Psoas muscle (tissue), 8 donors: Measurements from ENCODE around the gene PHF24. TPM values are rescaled to one million over a fixed set of nuclear protein-coding genes. Genes with fewer than 3 reads are reported as not detected.
A peak's percentile ranks its signal among the peaks of the same experiment; 100 is the strongest.

Experiments used
- ATAC-seq, 4 donors: fragments of 200-7000 bp; cut with Tn5 transposase; one replicate each; pipeline ENCODE4 v1.9.1; 2020; ENCODE audit warnings: moderate library complexity in 3 of 4, mild to moderate bottlenecking in 2 of 4
- DNase-seq, 2 donors: peaks; one replicate each; pipeline ENCODE4 v3.0.0-alpha.2; 2020
- H3K27ac ChIP-seq: fragments of 200-600 bp; one replicate; pipeline ENCODE4 v1.8.0; 2022
- H3K27me3 ChIP-seq, 3 donors: fragments of 200-600 bp in 1 of 3; one replicate each; pipeline versions ENCODE4 v1.6.1 to v1.8.0; 2013 to 2022; ENCODE audit warnings: low read length in 2 of 3, mild to moderate bottlenecking in 2 of 3, moderate library complexity in 1 of 3; ENCODE audit not compliant: insufficient read depth in 3 of 3
- H3K36me3 ChIP-seq, 2 donors: fragments of 200-600 bp in 1 of 2; one replicate each; pipeline versions ENCODE4 v1.6.1 to v1.8.0; 2013 to 2022; ENCODE audit warnings: low read depth in 1 of 2, mild to moderate bottlenecking in 1 of 2, moderate library complexity in 1 of 2; ENCODE audit not compliant: insufficient read depth in 1 of 2
- H3K4me1 ChIP-seq: fragments of 200-600 bp; one replicate; pipeline ENCODE4 v1.8.0; 2022
- H3K4me3 ChIP-seq: fragments of 200-600 bp; one replicate; pipeline ENCODE4 v1.8.0; 2022; ENCODE audit warnings: mild to moderate bottlenecking
- H3K9me3 ChIP-seq: fragments of 200-600 bp; one replicate; pipeline ENCODE4 v1.8.0; 2022
- CTCF ChIP-seq: fragments of 200-600 bp; IDR thresholded peaks from one replicate; pipeline ENCODE4 v1.8.0; 2022; ENCODE audit warnings: antibody characterized with exemption
- WGBS, 3 donors: extraction: QIAGEN DNeasy Blood & Tissue Kit; methylation state at CpG; one replicate each; pipeline versions ENCODE4 v1.1.6 to v1.1.7; 2013; 5-methylcytosine and 5-hydroxymethylcytosine counted together
- intact Hi-C, 2 donors: fragments of 100-400 bp; cut with DNase I; formaldehyde crosslinking; loops; one replicate each; pipeline versions ENCODE4 v1.11.0 to v1.14.2; 2022
- polyA plus RNA-seq, 3 donors: library from polyadenylated mRNA; stranded (reverse); fragments of 200-250 nt; gene quantifications; one replicate each; pipeline ENCODE4 v1.2.3, GENCODE V29; 2013
- total RNA-seq, 4 donors: library from RNA; stranded (reverse); fragmentation: NEBNext Ultra II Directional in 2 of 4; extraction: Animal tissue kit (Norgen Biotek cat#: 25700) in 2 of 4; gene quantifications; one replicate each; pipeline versions ENCODE4 v1.2.1 to v1.2.4, GENCODE V29; 2021 to 2023
- donor health status: healthy with polysubstance abuse.
- donor health status: DM: no; HTN: no; CAD: no; lungs with moderate emphysema.
- donor health status: Bipolar disorder and iron deficiency.
- donor health status: healthy.
- donor health status: DM: yes; HTN: yes; CAD: no.
- donor health status: DM: no; HTN: no; CAD: no.
- donor health status: DM: no; HTN: no; CAD: no.
- donor health status: DM: yes; HTN: yes; CAD: no.

PHF24 gene
- total and polyA plus RNA-seq, 7 donors = 0.03 to 0.11 (median 0.04) TPM; not detected in 3

- H3K27ac ChIP-seq = peak overlapping the region; percentile 64
- intact Hi-C loops = no loop called here
- no peak overlapping the region for H3K4me3 ChIP-seq
- H3K27me3 ChIP-seq = no peaks in the 10 kb centered on the region
- 63 to 74% (median 73%) methylated on average over 1 of the region's 1 CpG for whole genome bisulfite sequencing, 3 donors
- peaks cover 0 to 61% of the 10 kb centered on the region in 2 donors for H3K36me3 ChIP-seq
- no peaks in the 10 kb centered on the region for H3K9me3 ChIP-seq
- ATAC-seq (no peak), DNase-seq (no peak)
- TF ChIP-seq CTCF = no peak
- peaks cover 22% of the 10 kb centered on the region for H3K4me1 ChIP-seq
Observed at GRCh38 chr9:35027374-35027773, 69.3 kb downstream of the PHF24 start.

- H3K36me3 ChIP-seq = peaks cover 1 to 61% of the 10 kb centered on the region in 2 donors
- peaks cover 22% of the 10 kb centered on the region for H3K4me1 ChIP-seq
- TF ChIP-seq CTCF = no peak
- H3K27ac ChIP-seq = peak overlapping the region; percentile 34
- H3K27me3 ChIP-seq = no peaks in the 10 kb centered on the region
- H3K9me3 ChIP-seq = no peaks in the 10 kb centered on the region
- intact Hi-C loops = no loop called here
- H3K4me3 ChIP-seq = no peak overlapping the region
- DNase-seq (no peak), ATAC-seq (no peak)
- 5 to 15% (median 6%) methylated on average over 1 of the region's 1 CpG for WGBS, 3 donors
Observed at GRCh38 chr9:35027860-35028259, 69.8 kb downstream of the PHF24 start.

GRCh38 chr9:35028341-35028740, 70.3 kb downstream of the PHF24 start:
- Histone ChIP-seq H3K27ac (no peak overlapping the region), H3K36me3 (peaks cover 4 to 63% of the 10 kb centered on the region in 2 donors), H3K4me3 (no peak overlapping the region), H3K4me1 (peaks cover 22% of the 10 kb centered on the region), H3K27me3 (no peaks in the 10 kb centered on the region), H3K9me3 (no peaks in the 10 kb centered on the region)
- no peak for DNase-seq
- intact Hi-C loops = no loop called here
- ATAC-seq = peak in 2 of 4 donors; percentile 4 to 13
- no peak for TF ChIP-seq CTCF

- H3K27ac ChIP-seq = peak overlapping the region; percentile 42
- intact Hi-C loops = no loop called here
- no peak overlapping the region for H3K4me3 ChIP-seq
- TF ChIP-seq CTCF = no peak
- 61 to 88% (median 69%) methylated on average over 4 of the region's 4 CpGs for WGBS, 3 donors
- no peaks in the 10 kb centered on the region for H3K27me3 ChIP-seq
- peaks cover 4 to 63% of the 10 kb centered on the region in 2 donors for H3K36me3 ChIP-seq
- H3K9me3 ChIP-seq = no peaks in the 10 kb centered on the region
- H3K4me1 ChIP-seq = peaks cover 22% of the 10 kb centered on the region
- ATAC-seq (peak in 2 of 4 donors; percentile 35 to 36), DNase-seq (no peak)
Observed at GRCh38 chr9:35029241-35029640, 71.2 kb downstream of the PHF24 start.

GRCh38 chr9:35029852-35030251, 71.8 kb downstream of the PHF24 start:
- 53 to 75% (median 65%) methylated on average over 2 of the region's 2 CpGs for WGBS, 3 donors
- DNase-seq (no peak), ATAC-seq (peak in 3 of 4 donors; percentile 12 to 23 (median 18))
- H3K4me3 ChIP-seq = no peak overlapping the region
- H3K27ac ChIP-seq = peak overlapping the region; percentile 42
- H3K9me3 ChIP-seq = no peaks in the 10 kb centered on the region
- peaks cover 4 to 61% of the 10 kb centered on the region in 2 donors for H3K36me3 ChIP-seq
- H3K4me1 ChIP-seq = peaks cover 22% of the 10 kb centered on the region
- intact Hi-C loops = no loop called here
- no peaks in the 10 kb centered on the region for H3K27me3 ChIP-seq
- TF ChIP-seq CTCF = no peak
